CD4-positive, alpha-beta T cell treated with Interleukin-21 for 1 hour (primary cell): Measurements from ENCODE around the gene DBH.

Experiments used
- DNase-seq: peaks from one replicate; pipeline ENCODE4 v3.0.0-alpha.2; 2020

Gene DBH

DNA sequence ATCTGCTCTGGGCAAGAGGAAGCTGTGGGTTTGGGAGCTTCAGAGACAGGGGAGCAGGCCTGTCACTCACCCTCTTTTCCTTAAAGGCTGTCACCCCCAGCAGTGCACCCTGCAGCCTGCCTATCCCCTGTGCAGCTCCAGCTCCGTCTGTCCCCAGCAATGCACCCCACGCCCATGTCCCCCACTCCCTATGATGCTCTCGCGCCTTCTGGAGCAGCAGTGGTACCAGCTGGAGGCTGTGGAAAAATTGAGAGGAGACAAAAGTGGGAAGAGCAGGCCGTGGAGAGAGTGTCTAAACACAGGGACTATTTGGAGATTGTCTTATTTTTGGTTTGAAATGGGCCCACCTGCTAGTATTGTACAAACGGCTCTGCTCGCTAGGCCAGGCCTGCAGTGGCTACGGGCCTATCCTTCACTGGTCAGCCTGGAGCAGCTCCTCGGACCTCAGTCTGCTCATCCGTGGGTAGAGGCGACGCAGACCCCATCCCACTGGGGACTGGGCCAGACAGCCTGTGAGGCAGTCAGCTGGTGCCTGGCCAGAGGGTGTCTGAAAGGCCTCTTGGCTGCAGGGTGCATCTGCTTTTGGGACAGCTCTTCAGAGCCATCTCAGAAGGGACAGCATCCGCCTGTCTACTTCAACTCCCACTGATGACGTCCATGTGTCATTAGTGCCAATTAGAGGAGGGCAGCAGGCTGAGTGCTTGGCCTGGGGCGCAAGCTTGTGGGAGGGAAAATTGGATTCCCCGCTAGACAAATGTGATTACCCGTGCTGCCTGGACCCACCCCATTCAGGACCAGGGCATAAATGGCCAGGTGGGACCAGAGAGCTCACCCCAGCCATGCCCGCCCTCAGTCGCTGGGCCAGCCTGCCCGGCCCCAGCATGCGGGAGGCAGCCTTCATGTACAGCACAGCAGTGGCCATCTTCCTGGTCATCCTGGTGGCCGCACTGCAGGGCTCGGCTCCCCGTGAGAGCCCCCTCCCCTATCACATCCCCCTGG lies at the start of gene DBH:
Gene DBH (plus strand): TSS at position 831 of the 999 bp plus-strand sequence. CDS start 9 bp downstream, at position 840.
- no peak for DNase-seq

DNA sequence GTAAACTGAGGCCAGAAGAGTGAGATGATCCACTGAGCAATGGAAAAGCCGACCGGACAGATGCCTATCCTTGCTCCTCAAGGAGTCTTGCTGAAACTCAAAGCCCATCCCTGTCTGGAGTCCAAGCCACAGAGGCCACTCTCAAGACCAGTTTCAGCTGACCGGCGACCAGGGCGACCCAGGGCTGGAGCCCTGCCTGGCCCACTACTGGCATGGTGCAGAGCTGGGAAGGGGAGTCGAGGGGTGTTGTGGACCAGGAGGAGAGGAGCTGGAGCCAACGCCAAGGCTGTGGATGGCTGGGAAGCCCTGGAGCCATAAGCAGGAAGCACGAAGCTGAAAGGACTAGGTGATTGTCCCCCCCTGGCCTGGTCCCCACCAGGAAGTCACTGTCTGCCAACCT lies 49.1 kb upstream of the DBH start:
- no peak for DNase-seq

GRCh38 chr9:133587466-133587865 lies 48.7 kb upstream of the DBH start:
- no peak for DNase-seq

- DNase-seq: peak; percentile 41
Measured at GRCh38 chr9:133589454-133590227, 46.5 kb upstream of the DBH start.

DNA sequence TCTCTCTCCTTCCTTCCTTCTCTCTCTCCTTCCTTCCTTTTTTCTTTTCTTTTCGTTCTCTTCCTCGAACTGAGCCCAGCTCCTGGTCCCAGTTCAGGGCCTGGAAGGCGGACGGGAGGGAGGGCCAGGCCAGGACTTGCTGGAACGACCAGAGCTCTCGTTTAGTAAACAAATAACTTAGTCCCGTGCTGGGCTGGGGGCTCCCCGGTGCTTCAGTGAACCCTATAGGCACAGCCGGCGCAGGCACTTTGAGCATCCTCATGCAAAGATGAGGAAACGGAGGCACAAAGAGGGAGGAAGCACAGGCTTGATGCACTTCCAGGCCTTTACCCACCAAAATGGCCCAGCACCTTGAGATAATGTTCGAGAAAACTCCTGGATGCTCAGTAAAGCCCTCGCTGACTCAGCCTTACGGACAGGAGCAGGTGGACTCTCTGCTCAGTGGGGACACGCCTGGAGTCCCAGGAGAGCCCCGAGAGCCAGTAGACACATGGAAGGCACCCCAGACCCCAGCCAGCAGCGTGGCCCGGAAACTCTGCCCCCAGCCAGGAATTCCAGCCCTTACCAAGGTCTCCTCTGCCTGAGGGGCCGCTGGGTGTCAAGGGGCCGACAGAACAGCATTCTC lies 45.8 kb upstream of the DBH start:
- no peak for DNase-seq

DNA sequence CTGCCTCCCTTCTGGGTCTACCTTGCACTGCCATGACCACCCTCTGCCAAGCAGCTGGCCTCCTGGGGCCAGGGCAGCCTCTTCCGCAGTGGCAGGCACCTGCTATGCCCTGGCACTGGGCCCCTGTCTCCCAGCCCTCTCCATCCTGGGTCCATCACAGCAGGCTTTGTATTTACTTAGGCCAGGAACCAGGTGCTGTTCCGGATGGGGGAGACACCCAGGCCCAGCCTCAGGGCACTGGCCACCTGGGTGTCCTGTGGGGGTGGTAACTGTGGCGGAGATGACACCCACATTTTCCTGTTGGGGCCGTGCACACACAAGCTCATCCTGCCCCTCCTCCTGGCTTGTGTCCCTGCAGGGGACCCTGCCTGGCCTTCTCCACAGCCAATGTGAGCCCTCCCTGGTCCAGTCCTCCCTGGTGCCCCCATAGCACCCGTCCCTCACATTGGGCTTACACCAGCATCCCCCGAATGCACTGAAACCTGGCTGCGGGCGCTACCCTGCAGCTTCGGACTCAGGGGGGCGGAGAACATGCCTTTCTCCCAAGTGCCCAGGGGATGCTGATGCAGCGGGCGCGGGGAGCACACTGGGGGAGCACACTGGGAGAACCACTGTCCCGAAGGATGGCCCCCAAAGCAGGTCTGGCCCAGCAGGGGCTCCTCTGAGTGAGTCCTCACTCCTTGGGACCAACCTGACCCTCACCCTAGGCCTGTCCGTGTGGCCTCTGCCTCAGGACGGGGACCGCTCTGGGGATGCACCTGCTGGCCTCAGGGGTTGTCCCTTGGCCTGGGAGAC lies 44.9 kb upstream of the DBH start:
- DNase-seq: no peak

GRCh38 chr9:133591985-133592384 lies 44.2 kb upstream of the DBH start:
- DNase-seq: no peak

DNA sequence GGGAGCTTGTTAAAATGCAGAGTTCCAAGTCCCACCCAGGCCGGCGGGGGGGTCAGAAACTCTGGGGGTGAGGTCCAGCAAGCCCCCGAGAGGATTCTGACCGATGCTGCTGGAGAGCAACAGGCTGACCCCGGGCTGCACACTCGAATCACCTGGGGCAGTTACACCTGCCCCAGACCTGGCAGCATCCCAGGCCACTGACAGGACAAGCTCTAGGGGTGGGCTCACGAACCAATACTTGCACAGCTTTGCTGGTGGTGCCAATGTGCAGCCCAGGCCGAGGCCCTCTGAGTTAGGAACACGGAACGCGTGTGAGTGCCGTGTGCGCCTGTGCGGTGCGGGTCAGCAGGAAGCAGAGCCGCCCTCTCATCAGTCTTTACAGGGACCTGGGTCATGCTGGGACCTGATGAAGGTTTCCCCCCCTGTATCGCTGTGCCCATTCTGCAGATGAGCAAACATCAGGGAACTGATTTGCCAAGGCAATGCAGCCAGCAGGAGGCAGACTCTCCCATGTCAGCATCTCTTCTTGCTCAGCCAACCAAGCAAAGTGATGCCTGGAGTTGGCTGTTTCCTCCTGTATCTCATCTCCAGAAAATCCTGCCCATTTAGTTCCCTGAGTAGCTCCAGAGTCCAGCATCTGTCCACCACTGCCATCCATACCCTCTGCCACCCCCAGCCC lies 43.3 kb upstream of the DBH start:
- peak; percentile 9 for DNase-seq

GRCh38 chr9:133593587-133594253 lies 42.4 kb upstream of the DBH start:
- no peak for DNase-seq

- DNase-seq: no peak
Measured at GRCh38 chr9:133594310-133594709, 41.9 kb upstream of the DBH start.

- no peak for DNase-seq
Measured at GRCh38 chr9:133595910-133596309, 40.3 kb upstream of the DBH start.

GRCh38 chr9:133597316-133597957 lies 38.7 kb upstream of the DBH start:
- DNase-seq: no peak

DNA sequence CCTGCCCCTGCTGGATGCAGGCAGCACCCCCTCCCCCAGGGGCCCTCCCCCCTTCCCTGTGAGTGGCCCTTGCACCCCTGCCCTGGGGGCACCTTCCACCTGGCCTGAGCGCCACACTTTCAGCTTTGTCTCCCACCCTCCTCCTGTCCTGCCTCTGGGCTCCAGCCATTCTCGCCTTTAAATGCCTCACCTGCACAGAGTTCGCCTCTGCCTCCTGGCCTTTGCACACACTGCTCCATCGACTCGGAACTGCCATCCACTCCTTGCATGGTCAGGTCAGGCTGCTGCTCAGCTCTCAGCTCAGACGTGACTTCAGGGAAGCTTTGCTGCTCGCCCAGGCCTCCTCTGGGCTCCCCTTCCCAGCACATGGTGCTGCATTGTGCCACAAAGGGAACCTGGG lies 37.2 kb upstream of the DBH start:
- no peak for DNase-seq

GRCh38 chr9:133599470-133600173 lies 36.5 kb upstream of the DBH start:
- DNase-seq: no peak

DNA sequence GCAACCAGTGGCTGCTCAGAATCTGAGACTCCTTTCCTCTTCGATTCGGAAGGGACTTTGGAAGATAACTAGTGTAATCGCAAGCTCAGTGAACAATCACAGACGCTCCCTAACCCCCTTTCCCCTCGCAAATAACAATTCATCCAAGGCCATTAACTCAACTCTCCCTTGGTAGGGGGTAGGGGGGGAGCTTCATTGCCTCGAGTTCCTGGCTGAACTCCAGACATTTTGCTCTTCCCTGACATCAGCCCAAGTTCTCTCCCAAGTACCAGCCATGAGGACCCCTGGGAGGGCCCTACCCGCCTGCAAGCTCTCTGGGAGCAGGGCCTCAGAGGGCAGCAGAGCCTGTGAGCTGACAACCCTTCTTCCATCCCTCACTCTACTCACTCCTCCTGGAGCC lies 35.4 kb upstream of the DBH start:
- DNase-seq: no peak

GRCh38 chr9:133601746-133602145 lies 34.4 kb upstream of the DBH start:
- no peak for DNase-seq

- no peak for DNase-seq
Measured at GRCh38 chr9:133602277-133602676, 33.9 kb upstream of the DBH start.

DNA sequence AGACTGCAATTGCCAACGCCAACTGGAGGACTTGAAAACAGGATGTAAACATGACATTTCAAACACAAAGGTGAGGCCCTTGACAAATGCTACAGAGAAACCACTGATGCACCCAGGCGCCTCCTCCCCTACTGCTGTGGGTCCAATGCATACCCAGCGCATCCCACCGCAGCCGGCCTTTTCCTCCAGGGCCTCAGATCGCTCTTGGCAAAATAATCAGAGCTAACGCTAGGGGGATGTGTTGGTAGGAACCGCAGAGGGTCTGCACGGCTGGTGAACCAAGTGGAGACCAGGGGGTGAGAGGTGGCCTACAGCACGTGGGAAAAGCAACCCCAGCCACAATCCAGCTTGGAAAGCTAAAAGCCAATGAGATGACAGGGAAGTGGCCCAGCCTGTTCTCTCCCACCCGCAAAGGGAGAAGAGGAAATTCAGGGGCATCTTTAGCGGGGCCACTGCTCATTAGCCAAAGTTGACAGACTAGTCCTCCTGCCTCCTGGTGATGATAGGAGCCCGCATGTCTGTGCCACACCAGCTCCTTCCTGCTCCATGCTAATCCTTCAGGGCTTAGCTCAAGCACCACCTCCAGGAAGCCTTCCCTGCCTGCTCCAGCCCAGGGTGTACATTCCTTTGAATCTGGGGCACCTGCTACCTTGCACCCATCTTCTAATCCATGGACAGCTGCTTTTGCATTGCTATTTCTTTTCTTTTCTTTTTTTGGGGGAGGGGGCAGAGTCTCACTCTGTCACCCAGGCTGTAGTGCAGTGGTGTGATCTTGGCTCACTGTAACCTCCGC lies 32.8 kb upstream of the DBH start:
- DNase-seq: no peak

GRCh38 chr9:133604214-133604613 lies 31.9 kb upstream of the DBH start:
- peak; percentile 25 for DNase-seq
